Measurements from ENCODE around the gene ANGPTL7.

The ANGPTL7 gene

DNA sequence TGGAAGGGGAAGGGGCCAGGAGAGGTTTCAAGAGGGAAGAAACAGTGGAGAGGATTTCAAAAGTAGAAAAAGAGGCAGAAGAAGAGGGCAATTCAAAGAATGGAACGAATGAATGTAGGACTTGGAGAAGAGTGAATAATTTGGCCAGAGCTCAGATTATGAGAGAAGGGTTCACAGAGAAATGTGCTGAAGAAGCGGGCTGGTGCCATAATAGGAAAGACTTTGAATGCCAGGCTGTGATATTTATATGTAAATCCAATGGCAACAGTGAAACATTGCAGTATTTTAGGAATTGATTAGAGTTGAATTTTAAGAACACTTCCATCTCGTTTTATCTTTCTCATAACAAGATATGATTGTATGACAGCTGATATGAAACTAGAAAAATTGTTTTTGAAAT is 36.0 kb upstream of the ANGPTL7 start:
- TF ChIP-seq, protein P1, sequence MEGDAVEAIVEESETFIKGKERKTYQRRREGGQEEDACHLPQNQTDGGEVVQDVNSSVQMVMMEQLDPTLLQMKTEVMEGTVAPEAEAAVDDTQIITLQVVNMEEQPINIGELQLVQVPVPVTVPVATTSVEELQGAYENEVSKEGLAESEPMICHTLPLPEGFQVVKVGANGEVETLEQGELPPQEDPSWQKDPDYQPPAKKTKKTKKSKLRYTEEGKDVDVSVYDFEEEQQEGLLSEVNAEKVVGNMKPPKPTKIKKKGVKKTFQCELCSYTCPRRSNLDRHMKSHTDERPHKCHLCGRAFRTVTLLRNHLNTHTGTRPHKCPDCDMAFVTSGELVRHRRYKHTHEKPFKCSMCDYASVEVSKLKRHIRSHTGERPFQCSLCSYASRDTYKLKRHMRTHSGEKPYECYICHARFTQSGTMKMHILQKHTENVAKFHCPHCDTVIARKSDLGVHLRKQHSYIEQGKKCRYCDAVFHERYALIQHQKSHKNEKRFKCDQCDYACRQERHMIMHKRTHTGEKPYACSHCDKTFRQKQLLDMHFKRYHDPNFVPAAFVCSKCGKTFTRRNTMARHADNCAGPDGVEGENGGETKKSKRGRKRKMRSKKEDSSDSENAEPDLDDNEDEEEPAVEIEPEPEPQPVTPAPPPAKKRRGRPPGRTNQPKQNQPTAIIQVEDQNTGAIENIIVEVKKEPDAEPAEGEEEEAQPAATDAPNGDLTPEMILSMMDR (IDR thresholded peaks at IDR 0.05; ENCODE audit: extremely low read depth, insufficient read depth, missing control alignments), result no peak
- in situ Hi-C loops (cut with MboI; ENCODE audit: low pct_unique_long_range_greater_than_20kb, low sequenced_read_pairs, unreplicated experiment), result no loop called here
- no peak for DNase-seq (ENCODE audit: low spot score)

DNA sequence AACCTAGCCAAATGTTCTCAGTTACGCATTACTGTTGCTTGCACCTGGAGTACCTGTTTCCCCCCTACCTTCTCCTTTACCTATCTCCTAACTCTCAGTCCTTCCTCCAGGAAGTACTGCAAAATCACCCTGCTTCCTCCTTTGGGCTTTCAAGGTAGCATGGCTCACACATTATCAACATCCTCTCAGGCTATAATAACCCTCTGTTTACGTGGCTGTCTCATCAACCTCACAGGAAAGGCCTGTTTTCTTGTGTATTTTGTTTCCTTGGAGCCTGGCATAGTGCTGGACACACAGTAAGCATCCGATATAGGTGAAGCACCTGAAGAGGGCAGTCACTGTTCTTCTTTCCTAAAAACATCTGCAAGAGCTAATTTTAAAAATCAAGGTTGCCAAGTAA is 32.7 kb upstream of the ANGPTL7 start:
- TF ChIP-seq, protein P1 (IDR thresholded peaks at IDR 0.05; ENCODE audit: extremely low read depth, insufficient read depth, missing control alignments), result no peak
- in situ Hi-C loops (cut with MboI; ENCODE audit: low pct_unique_long_range_greater_than_20kb, low sequenced_read_pairs, unreplicated experiment), result no loop called here
- no peak for DNase-seq (ENCODE audit: low spot score)

GRCh38 chr1:11156963-11157362 is 32.2 kb upstream of the ANGPTL7 start:
- no peak for DNase-seq (ENCODE audit: low spot score)
- TF ChIP-seq, protein P1 (IDR thresholded peaks at IDR 0.05; ENCODE audit: extremely low read depth, insufficient read depth, missing control alignments), result no peak

DNA sequence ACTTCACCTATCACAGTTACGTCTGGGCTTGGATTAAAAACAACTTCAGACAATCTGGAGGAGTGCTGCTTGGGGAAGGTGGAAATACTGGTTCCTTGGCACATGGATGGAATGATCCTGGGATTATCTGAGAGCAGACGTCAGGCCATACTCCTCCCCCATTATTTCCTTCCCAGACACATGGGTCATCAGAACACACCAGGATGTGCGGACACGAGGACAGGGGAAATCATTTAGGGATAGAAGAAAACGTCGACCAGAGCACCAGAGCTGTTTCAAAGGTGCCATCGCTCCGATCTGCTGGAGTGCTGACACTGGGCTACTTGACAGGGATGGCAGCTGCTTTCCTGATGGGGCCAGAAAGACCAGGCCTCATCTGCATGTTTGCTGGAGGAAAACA is 31.8 kb upstream of the ANGPTL7 start:
- no peak for DNase-seq (ENCODE audit: low spot score)
- TF ChIP-seq, protein P1 (IDR thresholded peaks at IDR 0.05; ENCODE audit: extremely low read depth, insufficient read depth, missing control alignments), result no peak
- in situ Hi-C loops (cut with MboI; ENCODE audit: low pct_unique_long_range_greater_than_20kb, low sequenced_read_pairs, unreplicated experiment), result no loop called here

More at GRCh38 chr1:11156963-11157362, 32.2 kb upstream of the ANGPTL7 start:
- in situ Hi-C loops (cut with MboI; ENCODE audit: low pct_unique_long_range_greater_than_20kb, low sequenced_read_pairs, unreplicated experiment), result no loop called here

DNA sequence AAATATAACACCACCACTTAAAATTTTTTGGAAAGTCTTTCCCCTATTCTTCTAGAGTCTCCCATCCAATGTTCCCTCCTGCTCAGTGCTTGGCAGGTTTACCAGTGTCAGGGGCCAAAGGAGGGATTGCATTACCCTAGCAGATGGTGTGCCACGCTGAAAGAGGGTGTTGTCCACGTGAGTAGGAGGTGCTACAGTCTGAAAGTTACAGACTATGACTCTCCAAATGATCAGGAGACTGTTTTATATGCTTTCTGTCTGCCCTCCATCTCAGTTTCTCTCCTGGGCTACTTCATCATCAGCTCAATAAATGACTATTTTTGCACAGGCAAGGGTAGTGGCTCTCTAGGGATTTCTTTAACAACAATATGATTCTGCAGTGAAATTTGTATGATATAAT is 31.3 kb upstream of the ANGPTL7 start:
- in situ Hi-C loops (cut with MboI; ENCODE audit: low pct_unique_long_range_greater_than_20kb, low sequenced_read_pairs, unreplicated experiment), result no loop called here
- TF ChIP-seq, protein P1 (IDR thresholded peaks at IDR 0.05; ENCODE audit: extremely low read depth, insufficient read depth, missing control alignments), result no peak
- DNase-seq (ENCODE audit: low spot score), result no peak

GRCh38 chr1:11158291-11158690 is 30.9 kb upstream of the ANGPTL7 start:
- in situ Hi-C loops (cut with MboI; ENCODE audit: low pct_unique_long_range_greater_than_20kb, low sequenced_read_pairs, unreplicated experiment), result no loop called here
- TF ChIP-seq, protein P1 (IDR thresholded peaks at IDR 0.05; ENCODE audit: extremely low read depth, insufficient read depth, missing control alignments), result no peak
- no peak for DNase-seq (ENCODE audit: low spot score)
